ENCODE results near the gene FARSA.
A peak's percentile ranks its signal among the peaks of the same experiment; 100 is the strongest.
"Not testable (repeated sequence)": the region's sequence is repeated elsewhere in the genome, so short reads cannot be mapped to it uniquely, and the experiment has no call there.

The FARSA gene

DNA sequence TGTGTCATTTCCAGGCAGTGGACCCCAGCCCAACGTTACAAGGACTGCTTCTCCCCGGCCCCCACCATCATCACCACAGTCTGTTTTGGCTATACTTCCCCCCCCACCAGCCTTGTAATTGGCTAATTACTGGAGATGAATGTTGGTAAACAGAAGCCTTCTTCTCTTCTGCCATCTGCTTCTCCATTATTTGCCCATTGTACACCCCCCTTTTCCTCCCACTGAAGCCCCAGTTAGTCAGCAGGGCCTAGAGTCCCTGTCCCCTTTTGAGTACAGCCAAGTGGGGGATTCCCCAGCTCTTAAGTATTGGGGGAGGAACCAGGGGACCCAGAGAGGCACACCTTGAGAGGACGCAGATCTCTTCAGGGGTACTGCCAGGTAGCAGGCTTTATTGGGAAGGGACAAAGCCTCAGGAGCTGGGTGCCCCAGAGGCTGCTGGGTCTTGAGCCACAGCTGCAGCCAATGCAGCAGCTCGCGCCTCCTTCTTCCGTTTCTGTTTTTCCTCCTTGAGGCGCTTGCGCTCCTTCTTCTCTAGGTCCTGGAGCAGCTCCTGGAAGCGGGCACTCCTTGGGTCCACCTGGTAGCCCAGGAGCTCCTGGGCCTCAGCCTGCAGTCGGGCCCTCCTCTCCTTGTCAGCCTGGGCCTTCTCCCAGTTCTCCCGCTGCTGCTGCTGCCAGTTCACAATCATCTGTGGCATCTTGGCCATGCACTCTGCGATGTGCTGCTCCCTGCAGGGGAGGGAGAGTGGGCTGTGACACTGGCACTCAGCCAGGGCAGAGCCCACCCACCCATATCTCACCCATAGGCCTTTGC is 20.5 kb upstream of the FARSA start:
- DNase-seq (ENCODE audit: low read depth): no peak

DNA sequence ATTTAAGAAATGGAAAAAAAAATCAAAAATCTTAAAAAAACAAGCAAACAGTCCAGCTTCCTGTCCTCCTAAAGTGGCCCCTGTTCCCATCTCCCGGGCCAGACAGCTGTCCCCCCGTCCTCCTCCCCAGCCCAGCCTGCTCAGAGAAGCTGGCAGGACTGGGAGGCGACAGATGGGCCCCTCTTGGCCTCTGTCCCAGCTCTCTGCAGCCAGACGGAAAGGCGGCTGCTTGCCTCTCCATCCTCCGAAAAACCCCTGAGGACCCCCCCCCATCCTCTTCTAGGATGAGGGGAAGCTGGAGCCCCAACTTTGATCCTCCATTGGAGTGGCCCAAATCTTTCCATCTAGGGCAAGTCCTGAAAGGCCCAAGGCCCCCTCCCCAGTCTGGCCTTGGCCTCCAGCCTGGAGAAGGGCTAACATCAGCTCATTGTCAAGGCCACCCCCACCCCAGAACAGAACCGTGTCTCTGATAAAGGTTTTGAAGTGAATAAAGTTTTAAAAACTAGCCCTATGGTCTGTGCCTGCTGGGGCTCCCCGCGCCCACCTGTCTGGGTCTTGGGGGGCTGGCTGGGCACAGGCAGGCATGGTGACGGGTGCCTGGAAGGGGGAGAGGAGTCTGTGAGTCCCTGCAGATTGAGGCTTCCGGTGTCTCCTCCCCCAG is 19.8 kb upstream of the FARSA start:
- DNase-seq (ENCODE audit: low read depth): no peak

GRCh38 chr19:12952488-12953137 is 19.1 kb upstream of the FARSA start:
- no peak for DNase-seq (ENCODE audit: low read depth)

DNA sequence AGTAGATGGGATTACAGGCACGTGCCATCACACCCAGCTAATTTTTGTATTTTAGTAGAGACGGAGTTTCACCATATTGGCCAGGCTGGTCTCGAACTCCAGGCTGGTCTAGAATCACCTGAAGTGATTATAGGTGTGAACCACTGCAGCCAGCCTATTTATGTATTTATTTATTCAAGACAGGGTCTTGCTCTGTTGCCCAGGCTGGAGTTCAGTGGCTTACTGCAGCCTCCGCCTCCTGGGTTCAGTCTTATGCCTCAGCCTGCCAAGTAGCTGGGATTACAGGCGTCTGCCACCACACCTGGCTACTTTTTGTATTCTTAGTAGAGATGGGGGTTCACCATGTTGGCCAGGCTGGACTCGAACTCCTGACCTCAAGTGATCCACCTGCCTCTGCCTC is 18.5 kb upstream of the FARSA start:
- not testable (repeated sequence) for DNase-seq (ENCODE audit: low read depth)

DNA sequence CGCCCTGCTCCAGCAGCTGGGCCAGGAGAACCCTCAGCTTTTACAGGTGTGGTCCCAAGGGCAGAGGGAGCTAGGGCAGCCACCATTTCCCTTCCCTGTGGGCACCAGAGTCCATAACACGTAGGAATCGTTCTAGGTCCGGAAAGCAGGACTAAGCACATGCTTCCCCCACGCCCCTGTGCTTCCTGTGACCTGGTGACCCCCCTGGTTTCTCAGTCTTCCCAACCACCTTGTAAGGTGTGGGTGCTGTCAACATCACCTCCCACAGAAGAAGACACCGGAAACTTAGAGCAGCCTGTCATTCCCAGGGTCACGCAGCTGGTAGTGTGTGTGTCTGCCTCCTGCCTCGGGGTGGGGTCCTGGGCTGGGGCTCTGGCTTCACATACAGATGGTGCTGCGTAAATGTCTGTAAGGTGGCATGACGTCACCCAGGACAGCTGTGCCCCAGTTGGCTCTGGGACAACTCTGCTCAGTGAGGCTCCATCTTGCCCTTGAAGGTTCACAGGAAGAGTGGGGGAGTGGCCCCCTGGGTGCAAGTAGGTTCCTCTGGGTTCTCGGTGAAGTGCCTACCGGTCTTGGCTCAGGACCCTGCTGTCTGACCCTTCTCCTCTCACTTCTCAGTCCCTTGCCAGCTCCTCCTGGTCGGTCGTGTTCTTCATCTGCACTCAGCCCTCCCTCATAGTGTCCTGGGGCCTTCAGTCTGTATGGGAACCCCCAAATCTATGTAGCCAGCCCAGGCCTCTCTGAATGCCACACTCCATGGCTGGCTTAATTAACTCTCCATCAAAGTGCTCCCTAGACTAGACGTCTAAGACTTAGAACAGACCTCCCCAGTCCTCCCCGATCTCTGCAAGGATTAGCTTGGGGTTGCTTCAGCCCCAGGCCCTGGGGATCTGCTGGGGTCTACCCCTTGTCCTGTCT is 16.1 kb upstream of the FARSA start:
- no peak for DNase-seq (ENCODE audit: low read depth)

DNA sequence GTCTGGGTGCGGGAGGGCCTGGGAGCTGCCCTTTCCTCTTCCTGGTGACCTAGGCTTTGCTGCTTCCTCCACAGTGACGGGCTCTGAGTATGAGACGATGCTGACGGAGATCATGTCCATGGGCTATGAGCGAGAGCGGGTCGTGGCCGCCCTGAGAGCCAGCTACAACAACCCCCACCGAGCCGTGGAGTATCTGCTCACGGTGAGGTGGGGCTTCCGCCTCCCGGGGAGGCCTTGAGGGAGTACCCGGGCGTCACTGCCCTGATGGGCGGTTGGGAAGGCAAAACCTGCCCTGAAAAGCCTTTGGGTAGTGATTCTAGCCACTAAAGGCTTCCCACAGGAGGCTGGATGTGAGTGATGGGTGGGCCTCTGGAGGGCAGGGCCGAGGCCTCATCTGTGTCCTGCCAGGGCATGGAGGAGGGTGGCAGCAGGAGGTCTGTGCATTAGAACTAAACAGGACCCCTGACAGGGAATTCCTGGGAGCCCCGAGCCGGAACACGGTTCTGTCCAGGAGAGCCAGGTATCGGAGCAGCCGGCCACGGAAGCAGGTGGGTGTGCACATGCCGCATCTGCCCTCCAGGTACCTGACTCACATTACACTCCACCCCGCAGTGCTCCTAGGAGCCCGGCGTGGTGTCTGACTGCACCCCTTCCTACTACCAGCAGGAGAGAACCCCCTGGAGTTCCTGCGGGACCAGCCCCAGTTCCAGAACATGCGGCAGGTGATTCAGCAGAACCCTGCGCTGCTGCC is 15.3 kb upstream of the FARSA start:
- no peak for DNase-seq (ENCODE audit: low read depth)

DNA sequence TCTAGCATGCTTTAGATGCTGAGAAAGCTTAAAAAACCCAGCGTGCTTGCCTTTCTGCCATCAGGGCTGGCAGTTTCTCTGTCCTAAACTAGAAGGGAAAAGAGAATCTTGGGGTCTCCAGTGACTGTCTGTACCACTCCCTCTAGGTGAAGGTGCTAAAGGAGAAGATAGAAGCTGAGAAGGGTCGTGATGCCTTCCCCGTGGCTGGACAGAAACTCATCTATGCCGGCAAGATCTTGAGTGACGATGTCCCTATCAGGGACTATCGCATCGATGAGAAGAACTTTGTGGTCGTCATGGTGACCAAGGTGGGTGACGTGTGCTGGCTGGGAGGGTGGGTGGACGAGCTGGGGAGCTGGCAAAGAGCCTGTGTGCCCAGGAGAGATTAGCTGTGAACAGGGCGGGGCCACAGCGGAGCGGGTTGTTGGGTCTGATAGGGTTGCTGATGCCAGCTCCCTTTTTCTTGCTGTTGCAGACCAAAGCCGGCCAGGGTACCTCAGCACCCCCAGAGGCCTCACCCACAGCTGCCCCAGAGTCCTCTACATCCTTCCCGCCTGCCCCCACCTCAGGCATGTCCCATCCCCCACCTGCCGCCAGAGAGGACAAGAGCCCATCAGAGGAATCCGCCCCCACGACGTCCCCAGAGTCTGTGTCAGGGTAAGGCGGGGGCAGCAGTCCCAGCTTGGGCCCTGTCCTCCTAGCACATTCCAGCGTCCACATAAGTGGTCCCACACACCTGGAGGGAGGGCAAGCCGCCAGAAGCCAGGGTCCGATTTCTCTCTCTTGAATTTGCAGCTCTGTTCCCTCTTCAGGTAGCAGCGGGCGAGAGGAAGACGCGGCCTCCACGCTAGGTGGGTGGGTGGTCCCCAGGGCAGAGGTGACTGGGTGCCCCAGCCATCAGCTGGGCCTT is 14.4 kb upstream of the FARSA start:
- DNase-seq (ENCODE audit: low read depth): no peak

GRCh38 chr19:12946731-12947496 is 13.4 kb upstream of the FARSA start:
- DNase-seq (ENCODE audit: low read depth): no peak

DNA sequence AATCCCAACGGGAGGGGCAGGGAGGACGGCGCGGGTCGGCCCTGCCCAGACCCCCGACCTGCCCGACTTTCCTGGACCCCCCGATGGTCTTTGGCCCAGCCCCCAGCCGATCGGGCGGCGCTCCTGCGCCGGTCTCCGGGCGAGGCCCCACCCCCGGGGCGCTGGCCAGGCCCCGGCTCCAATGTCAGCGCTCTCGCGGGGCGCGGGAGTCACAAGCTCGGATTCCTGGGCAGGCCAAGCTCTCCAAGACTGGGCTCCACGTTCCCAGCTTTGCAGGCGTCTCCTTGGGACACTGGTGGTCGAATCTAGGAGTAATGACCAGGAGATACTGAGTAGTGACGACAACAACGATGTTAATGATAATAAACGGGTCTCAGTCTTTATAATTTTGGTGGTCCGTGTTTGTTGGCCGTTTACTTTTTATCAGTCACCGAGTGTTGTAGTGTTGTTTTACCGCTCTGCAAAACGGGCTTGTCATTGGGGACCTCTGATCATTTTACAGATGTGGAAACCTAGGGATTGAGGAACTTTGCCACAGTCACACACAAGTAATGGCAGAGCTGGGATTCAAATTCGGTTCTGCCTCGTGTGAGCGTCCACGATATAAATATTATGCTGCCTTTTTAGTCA is 12.7 kb upstream of the FARSA start:
- no peak for DNase-seq (ENCODE audit: low read depth)

DNA sequence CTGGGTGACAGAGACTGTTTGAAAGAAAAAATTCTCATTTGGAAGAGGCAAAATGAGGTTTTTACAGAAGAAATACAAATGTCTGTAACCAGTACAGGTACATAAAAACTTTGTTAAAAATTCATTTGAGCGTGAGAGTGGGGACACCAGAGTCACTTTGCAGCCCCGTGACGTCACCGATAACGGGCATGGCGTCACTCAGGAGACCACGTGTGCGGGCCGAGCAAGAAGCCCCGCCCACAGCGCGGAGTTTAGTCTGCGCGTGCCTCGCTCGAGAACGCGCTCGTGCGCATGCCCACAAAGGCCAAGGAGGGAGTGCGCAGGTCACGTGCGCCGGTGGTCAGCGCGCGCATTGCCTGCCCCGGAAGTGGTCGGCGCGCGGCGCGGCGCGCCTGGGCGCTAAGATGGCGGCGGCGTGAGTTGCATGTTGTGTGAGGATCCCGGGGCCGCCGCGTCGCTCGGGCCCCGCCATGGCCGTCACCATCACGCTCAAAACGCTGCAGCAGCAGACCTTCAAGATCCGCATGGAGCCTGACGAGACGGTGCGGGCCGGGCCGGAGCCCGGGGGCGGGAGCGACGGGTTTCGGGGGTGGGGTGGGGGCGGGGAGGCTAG is 12.1 kb upstream of the FARSA start, which contains the start of gene RAD23A:
Gene RAD23A (plus strand): TSS at position 384 of the 613 bp plus-strand sequence. CDS start 87 bp downstream, at position 471.
- peak; percentile 97 for DNase-seq (ENCODE audit: low read depth)

GRCh38 chr19:12944104-12944674 is 10.7 kb upstream of the FARSA start:
- no peak for DNase-seq (ENCODE audit: low read depth)

GRCh38 chr19:12943437-12944044 is 10.0 kb upstream of the FARSA start:
- no peak for DNase-seq (ENCODE audit: low read depth)

DNA sequence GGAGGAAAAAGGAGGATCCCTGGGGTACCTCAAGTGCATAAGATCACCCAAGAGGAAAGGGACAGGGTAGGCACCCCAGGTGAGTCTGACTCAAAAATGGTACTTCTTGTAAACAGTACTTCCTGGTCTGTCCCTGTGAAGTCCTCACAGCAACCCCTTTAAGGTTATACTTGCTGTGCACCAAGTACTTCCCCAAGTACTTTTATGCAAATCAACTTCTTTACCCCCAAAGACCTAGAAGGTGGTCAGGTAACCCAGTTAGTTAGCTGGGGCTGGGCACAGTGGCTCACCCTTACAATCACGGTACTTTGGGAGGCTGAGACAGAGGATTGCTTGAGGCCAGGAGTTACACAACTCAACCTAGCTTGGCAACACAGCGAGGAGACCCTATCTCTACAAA is 7.4 kb upstream of the FARSA start:
- DNase-seq (ENCODE audit: low read depth): no peak

GRCh38 chr19:12939975-12940423 is 6.5 kb upstream of the FARSA start:
- no peak for DNase-seq (ENCODE audit: low read depth)

DNA sequence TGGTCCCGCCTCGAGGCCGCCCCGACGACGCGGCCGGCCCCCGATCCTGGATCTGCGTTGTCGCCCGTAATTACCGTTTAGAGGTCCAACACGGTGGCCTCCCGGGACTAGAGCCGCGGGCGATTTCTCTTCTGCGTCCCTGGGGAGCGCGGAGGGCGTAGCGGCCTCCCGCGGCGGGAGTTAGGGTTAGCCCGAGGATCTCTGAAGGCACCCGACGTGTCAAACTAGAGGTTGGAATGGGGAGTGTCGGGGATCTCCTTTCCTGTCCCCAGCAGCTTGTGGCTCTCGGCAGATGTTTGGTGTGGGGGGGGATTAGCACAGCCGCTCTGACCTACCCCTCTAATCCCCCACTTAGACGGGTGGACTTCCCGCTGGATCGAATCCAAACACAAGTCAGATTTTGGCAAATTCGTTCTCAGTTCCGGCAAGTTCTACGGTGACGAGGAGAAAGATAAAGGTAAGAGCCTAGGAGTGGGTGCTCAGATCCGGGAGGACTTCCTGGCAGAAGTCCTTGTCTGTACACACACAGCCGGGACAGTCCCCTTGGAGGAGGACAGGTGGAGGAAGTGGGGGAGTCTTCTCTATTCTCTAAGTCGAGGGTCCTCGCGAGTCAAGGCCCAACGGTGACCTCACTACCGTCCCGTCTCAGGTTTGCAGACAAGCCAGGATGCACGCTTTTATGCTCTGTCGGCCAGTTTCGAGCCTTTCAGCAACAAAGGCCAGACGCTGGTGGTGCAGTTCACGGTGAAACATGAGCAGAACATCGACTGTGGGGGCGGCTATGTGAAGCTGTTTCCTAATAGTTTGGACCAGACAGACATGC is 5.5 kb upstream of the FARSA start:
- no peak for DNase-seq (ENCODE audit: low read depth)

DNA sequence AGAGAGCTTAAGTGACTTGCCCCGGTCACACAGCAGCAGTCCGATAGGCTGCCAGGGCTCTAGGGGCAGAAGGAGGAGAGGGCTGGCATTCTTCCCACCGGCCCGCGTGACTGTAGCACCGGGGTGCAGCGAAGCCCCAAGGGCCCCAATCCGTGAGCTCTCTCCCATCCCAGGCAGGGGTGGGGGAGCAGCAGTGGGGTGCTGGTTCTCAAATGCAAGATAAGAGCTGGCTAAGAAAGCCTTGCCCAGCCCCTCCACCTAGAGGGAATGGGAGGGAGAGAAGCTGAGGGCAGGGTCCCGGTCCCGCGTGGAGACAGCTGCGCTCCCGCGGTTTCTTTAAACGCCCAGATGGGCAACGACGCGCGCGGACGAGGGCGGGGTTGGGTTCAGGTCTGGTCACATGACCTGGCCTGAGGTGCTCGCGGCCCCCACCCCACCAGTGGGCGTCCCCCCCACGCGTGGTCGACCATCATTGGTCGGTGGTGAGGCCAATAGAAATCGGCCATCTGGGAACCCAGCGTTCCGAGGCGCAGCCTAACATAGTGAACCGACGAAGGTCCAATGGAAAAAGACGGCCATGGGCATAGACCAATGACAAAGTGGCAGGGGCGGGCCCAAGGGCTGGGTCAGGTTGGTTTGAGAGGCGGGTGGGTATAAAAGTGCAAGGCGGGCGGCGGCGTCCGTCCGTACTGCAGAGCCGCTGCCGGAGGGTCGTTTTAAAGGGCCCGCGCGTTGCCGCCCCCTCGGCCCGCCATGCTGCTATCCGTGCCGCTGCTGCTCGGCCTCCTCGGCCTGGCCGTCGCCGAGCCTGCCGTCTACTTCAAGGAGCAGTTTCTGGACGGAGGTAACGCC is 4.6 kb upstream of the FARSA start, which contains the start of gene CALR:
Gene CALR (plus strand): TSS at position 683 of the 852 bp plus-strand sequence. CDS start 71 bp downstream, at position 754.
- peak; percentile 99 for DNase-seq (ENCODE audit: low read depth)
